Mucosa of stomach (tissue), 1 donor: ENCODE data around the gene PSD.

Experiments
- H3K27me3 ChIP-seq: one replicate; pipeline ENCODE4 v1.7.0; 2013; ENCODE audit warnings: mild to moderate bottlenecking, low read length; ENCODE audit not compliant: control insufficient read depth, insufficient read depth
- H3K36me3 ChIP-seq: one replicate; pipeline ENCODE4 v1.7.0; 2013; ENCODE audit warnings: low read length; ENCODE audit not compliant: control insufficient read depth, insufficient read depth
- H3K4me1 ChIP-seq: one replicate; pipeline ENCODE4 v1.7.0; 2013; ENCODE audit warnings: mild to moderate bottlenecking, low read length; ENCODE audit not compliant: control insufficient read depth, insufficient read depth
- H3K4me3 ChIP-seq: one replicate; pipeline ENCODE4 v1.7.0; 2013; ENCODE audit warnings: low read length
- H3K9ac ChIP-seq: one replicate; pipeline ENCODE4 v1.7.0; 2013; ENCODE audit warnings: mild to moderate bottlenecking, low read length, moderate library complexity
- H3K9me3 ChIP-seq: one replicate; pipeline ENCODE4 v1.7.0; 2013; ENCODE audit warnings: mild to moderate bottlenecking, low read length, moderate library complexity; ENCODE audit not compliant: control insufficient read depth
- donor health status: Pancreatic carcinoma.

The PSD gene

GRCh38 chr10:102405632-102406031 lies 13.0 kb downstream of the PSD start:
- peaks cover 18% of the 10 kb centered on the region for H3K4me1 ChIP-seq
- H3K27me3 ChIP-seq, result peaks cover 34% of the 10 kb centered on the region
- H3K36me3 ChIP-seq, result no peaks in the 10 kb centered on the region
- no peak overlapping the region for H3K9ac ChIP-seq
- no peaks in the 10 kb centered on the region for H3K9me3 ChIP-seq
- H3K4me3 ChIP-seq, result no peak overlapping the region

DNA sequence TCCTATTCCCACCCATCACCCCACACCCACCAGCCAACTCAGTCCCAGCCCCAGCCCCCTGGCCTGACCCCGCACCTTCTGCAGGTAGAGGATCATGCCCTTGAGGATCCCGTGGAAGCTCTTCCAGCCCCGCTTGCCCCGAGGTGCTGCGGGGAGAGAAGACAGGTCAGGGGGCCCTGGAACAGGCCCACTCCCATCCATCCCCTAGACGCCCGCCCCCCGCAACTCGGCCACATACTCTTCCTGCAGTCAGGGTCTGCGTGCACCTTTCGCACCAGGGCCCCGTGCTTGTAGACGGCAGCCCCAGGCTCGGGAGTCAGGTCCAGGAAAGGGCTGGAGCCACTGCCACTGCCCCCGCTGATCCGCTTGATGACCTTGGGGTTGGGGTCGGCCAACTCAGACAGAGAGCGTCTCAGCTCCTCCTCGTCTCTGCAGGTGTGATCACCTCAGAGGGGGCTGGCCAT lies 13.4 kb downstream of the PSD start:
- Histone ChIP-seq H3K9ac (no peak overlapping the region), H3K4me1 (peaks cover 15% of the 10 kb centered on the region), H3K27me3 (peaks cover 29% of the 10 kb centered on the region), H3K9me3 (no peaks in the 10 kb centered on the region), H3K4me3 (no peak overlapping the region), H3K36me3 (peaks cover 2% of the 10 kb centered on the region)

DNA sequence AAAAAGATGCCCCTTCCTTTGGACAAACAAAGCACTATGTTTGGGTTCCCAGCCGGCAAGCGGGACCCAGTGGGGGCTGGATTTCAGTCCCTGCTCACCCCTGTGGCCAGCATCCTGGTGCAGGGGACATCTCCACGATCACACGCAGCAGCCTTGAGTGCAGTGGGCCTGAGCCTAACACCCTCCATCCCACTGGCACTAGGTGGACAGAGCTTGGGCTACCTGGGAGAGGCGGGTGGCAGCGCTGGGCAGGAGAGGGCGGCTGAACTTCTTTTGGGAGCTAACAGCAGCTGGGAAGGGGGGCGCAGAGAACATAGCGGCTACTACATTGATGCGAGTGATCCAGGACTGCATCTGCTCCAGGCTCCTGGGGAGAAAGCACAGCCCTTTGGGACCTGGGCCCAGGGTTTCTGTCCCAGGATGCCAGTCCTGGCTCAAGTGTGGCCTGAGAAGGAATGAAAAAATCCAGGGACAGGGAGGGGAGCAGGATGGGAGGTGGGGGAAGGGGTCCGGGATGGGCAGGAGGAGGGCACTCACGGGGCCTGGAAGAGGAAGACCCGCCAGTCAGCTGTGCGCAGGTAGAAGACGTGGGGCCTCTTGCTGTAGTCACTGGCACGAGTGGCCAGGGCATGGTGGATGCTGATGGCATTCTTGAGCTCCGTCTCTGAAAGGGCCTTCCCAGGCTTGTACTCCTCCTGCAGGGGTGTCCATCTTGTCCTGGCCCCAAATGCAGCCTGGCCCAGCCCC lies 14.1 kb downstream of the PSD start:
- peaks cover 14% of the 10 kb centered on the region for H3K4me1 ChIP-seq

DNA sequence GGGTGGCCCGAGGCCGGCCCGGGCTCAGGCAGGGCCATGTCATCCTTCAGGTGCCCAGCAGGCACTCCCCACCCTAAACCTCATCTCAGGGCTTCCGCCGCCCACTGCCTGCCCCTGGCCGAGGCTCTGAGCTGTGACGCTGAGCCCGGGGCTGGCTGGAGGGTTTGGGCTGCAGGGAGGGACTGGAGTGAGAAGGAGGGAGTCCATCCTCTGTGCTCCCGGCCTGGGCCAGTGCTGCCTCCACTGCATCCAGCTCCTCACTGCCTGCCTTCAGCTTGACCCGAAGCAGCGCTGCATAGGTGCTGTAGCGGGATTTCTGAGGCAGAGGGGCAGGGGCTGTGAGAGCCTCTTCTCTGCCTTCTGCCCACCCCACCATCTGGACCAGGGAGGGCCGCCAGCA lies 15.5 kb downstream of the PSD start:
- peaks cover 13% of the 10 kb centered on the region for H3K4me1 ChIP-seq
- no peak overlapping the region for H3K4me3 ChIP-seq
- peaks cover 12% of the 10 kb centered on the region for H3K27me3 ChIP-seq
- no peaks in the 10 kb centered on the region for H3K9me3 ChIP-seq
- H3K36me3 ChIP-seq, result peaks cover 2% of the 10 kb centered on the region
- H3K9ac ChIP-seq, result no peak overlapping the region

More for the DNA sequence above, 14.1 kb downstream of the PSD start:
- Histone ChIP-seq H3K9ac (no peak overlapping the region), H3K27me3 (peaks cover 23% of the 10 kb centered on the region), H3K4me3 (no peak overlapping the region), H3K36me3 (peaks cover 2% of the 10 kb centered on the region), H3K9me3 (no peaks in the 10 kb centered on the region)

DNA sequence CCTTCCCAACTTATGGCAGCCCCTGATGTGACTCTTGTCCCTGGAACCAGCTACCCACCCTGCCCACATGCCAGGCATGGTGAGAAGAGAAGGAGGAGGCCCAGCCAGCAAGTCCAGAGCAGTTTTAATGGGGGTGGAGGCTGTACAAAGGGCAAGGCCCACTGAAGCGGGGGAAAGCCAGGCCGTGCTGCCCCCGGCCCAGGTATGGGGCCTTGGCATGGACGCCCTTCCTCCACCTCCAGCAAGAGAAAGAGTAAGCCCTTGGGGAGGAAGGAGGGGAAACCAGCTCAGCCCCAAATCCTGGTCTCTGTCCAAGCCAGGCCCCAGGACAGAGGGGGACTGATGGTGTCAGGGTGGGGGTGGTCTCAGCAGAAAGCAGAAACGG lies 16.1 kb downstream of the PSD start:
- peaks cover 2% of the 10 kb centered on the region for H3K36me3 ChIP-seq
- no peaks in the 10 kb centered on the region for H3K9me3 ChIP-seq
- peaks cover 6% of the 10 kb centered on the region for H3K27me3 ChIP-seq
- H3K4me3 ChIP-seq, result no peak overlapping the region
- H3K4me1 ChIP-seq, result peaks cover 13% of the 10 kb centered on the region
- no peak overlapping the region for H3K9ac ChIP-seq

- H3K36me3 ChIP-seq, result peaks cover 2% of the 10 kb centered on the region
- H3K9ac ChIP-seq, result no peak overlapping the region
- no peaks in the 10 kb centered on the region for H3K9me3 ChIP-seq
- no peak overlapping the region for H3K4me3 ChIP-seq
- H3K27me3 ChIP-seq, result no peaks in the 10 kb centered on the region
- peaks cover 13% of the 10 kb centered on the region for H3K4me1 ChIP-seq
Observed at GRCh38 chr10:102401735-102402511, 16.7 kb downstream of the PSD start.

GRCh38 chr10:102401342-102401654 lies 17.3 kb downstream of the PSD start:
- Histone ChIP-seq H3K9ac (no peak overlapping the region), H3K9me3 (no peaks in the 10 kb centered on the region), H3K4me1 (peaks cover 18% of the 10 kb centered on the region), H3K36me3 (peaks cover 2% of the 10 kb centered on the region), H3K27me3 (no peaks in the 10 kb centered on the region), H3K4me3 (no peak overlapping the region)

GRCh38 chr10:102400598-102401341 lies 17.8 kb downstream of the PSD start:
- no peak overlapping the region for H3K4me3 ChIP-seq
- H3K36me3 ChIP-seq, result peaks cover 2% of the 10 kb centered on the region
- no peak overlapping the region for H3K9ac ChIP-seq
- H3K9me3 ChIP-seq, result no peaks in the 10 kb centered on the region
- H3K4me1 ChIP-seq, result peaks cover 23% of the 10 kb centered on the region
- H3K27me3 ChIP-seq, result no peaks in the 10 kb centered on the region

GRCh38 chr10:102400076-102400475 lies 18.5 kb downstream of the PSD start:
- no peaks in the 10 kb centered on the region for H3K27me3 ChIP-seq
- peaks cover 24% of the 10 kb centered on the region for H3K4me1 ChIP-seq
- H3K36me3 ChIP-seq, result peaks cover 2% of the 10 kb centered on the region
- no peak overlapping the region for H3K4me3 ChIP-seq
- H3K9ac ChIP-seq, result peak overlapping the region; percentile 1
- no peaks in the 10 kb centered on the region for H3K9me3 ChIP-seq

- Histone ChIP-seq H3K27me3 (no peaks in the 10 kb centered on the region), H3K36me3 (peaks cover 2% of the 10 kb centered on the region), H3K9ac (peak overlapping the region; percentile 1), H3K9me3 (no peaks in the 10 kb centered on the region), H3K4me3 (peak overlapping the region; percentile 19), H3K4me1 (peaks cover 24% of the 10 kb centered on the region)
Observed at GRCh38 chr10:102399217-102400021, 19.2 kb downstream of the PSD start.

GRCh38 chr10:102398172-102399020 lies 20.2 kb downstream of the PSD start:
- peaks cover 22% of the 10 kb centered on the region for H3K4me1 ChIP-seq
- H3K27me3 ChIP-seq, result no peaks in the 10 kb centered on the region
- peaks cover 2% of the 10 kb centered on the region for H3K36me3 ChIP-seq
- H3K4me3 ChIP-seq, result no peak overlapping the region
- no peaks in the 10 kb centered on the region for H3K9me3 ChIP-seq
- H3K9ac ChIP-seq, result no peak overlapping the region
